AG04450 (cell line): Measurements from ENCODE around the gene SLC35F4. TPM values are rescaled to one million over a fixed set of nuclear protein-coding genes. Genes with fewer than 3 reads are reported as not detected.
"Not testable (repeated sequence)": the region's sequence is repeated elsewhere in the genome, so short reads cannot be mapped to it uniquely, and the experiment has no call there.

Source experiments
- CTCF ChIA-PET: fragments of 300-600, 350-600 bp; formaldehyde crosslinking; extraction: SDS; loops from one replicate; lab custom pipeline; 2022; ENCODE audit warnings: antibody characterized with exemption, inconsistent platforms; lab: Charles Lee
- POLR2A ChIA-PET: fragments of 350-600 bp; formaldehyde crosslinking; extraction: SDS; loops from one replicate; lab custom pipeline; 2021; ENCODE audit warnings: antibody characterized with exemption, inconsistent platforms; lab: Yijun Ruan, JAX
- DNase-seq: peaks from one replicate; pipeline ENCODE4 v3.0.0-alpha.2; 2011; ENCODE audit warnings: low read depth, low spot score
- H3K27ac ChIP-seq: one replicate; pipeline ENCODE4 v1.5.1; 2012; ENCODE audit warnings: low read depth, low read length, control low read depth
- H3K27me3 ChIP-seq: one replicate; pipeline ENCODE4 v1.6.0; 2012; ENCODE audit warnings: low read length; ENCODE audit not compliant: control insufficient read depth, insufficient read depth
- H3K4me3 ChIP-seq: 2 replicates; pipeline ENCODE4 v1.5.1; 2011; ENCODE audit warnings: mild to moderate bottlenecking, low read depth, low read length, control low read depth
- H3K9me3 ChIP-seq: 2 replicates; pipeline ENCODE4 v1.5.1; 2012; ENCODE audit warnings: low read length; ENCODE audit not compliant: control insufficient read depth, insufficient read depth
- CTCF ChIP-seq: IDR thresholded peaks from 2 replicates; pipeline ENCODE4 v1.5.1; 2011; ENCODE audit warnings: low read depth, low read length, control low read depth, inconsistent platforms
- polyA plus RNA-seq: library from polyadenylated mRNA; depleted of rRNA; stranded (reverse); fragments of >200 nt; gene quantifications from 2 replicates; pipeline ENCODE4 v1.2.3, GENCODE V29; 2011

The SLC35F4 gene
- polyA plus RNA-seq, 1 experiment = not detected

GRCh38 chr14:57866199-57866705 is 360 bp upstream of the SLC35F4 start:
- no peak overlapping the region for H3K4me3 ChIP-seq
- ChIA-PET POLR2A (no interaction called here), CTCF (no interaction called here)
- H3K9me3 ChIP-seq = no peaks in the 10 kb centered on the region
- no peak for TF ChIP-seq CTCF
- H3K27ac ChIP-seq = no peak overlapping the region
- no peak for DNase-seq
- peaks cover 16% of the 10 kb centered on the region for H3K27me3 ChIP-seq

- Histone ChIP-seq H3K4me3 (no peak overlapping the region), H3K27ac (no peak overlapping the region), H3K27me3 (peaks cover 16% of the 10 kb centered on the region), H3K9me3 (no peaks in the 10 kb centered on the region)
- TF ChIP-seq CTCF = no peak
- POLR2A ChIA-PET = no interaction called here
- CTCF ChIA-PET = no interaction called here
- DNase-seq = no peak
Measured at GRCh38 chr14:57865066-57865402, 858 bp downstream of the SLC35F4 start.

GRCh38 chr14:57864659-57865058 is 1.2 kb downstream of the SLC35F4 start:
- Histone ChIP-seq H3K27ac (no peak overlapping the region), H3K9me3 (no peaks in the 10 kb centered on the region), H3K4me3 (no peak overlapping the region), H3K27me3 (peaks cover 16% of the 10 kb centered on the region)
- POLR2A ChIA-PET = no interaction called here
- CTCF ChIA-PET = interaction anchor here (0.6 kb wide), 1 partner anchor 244 kb away, joined by 5 read pairs; no protein-coding TSS in a partner anchor
- TF ChIP-seq CTCF = no peak
- no peak for DNase-seq

GRCh38 chr14:57863471-57863870 is 2.4 kb downstream of the SLC35F4 start:
- H3K27ac ChIP-seq = no peak overlapping the region
- H3K4me3 ChIP-seq = no peak overlapping the region
- TF ChIP-seq CTCF = no peak
- no peak for DNase-seq
- ChIA-PET CTCF (no interaction called here), POLR2A (no interaction called here)
- H3K9me3 ChIP-seq = no peaks in the 10 kb centered on the region
- H3K27me3 ChIP-seq = peaks cover 16% of the 10 kb centered on the region

GRCh38 chr14:57855666-57856065 is 10.2 kb downstream of the SLC35F4 start:
- H3K27me3 ChIP-seq, CTCF ChIA-PET, H3K4me3 ChIP-seq, DNase-seq, H3K9me3 ChIP-seq, POLR2A ChIA-PET, H3K27ac ChIP-seq: not testable (repeated sequence)
